Type B pancreatic cell (in vitro differentiated cells): ENCODE results near the gene GPR65. TPM values are rescaled to one million over a fixed set of nuclear protein-coding genes. Genes with fewer than 3 reads are reported as not detected.
"Not testable (repeated sequence)": the region's sequence is repeated elsewhere in the genome, so short reads cannot be mapped to it uniquely, and the experiment has no call there.

Experiments used
- DNase-seq: peaks from one replicate; pipeline ENCODE4 v3.0.0; 2021; ENCODE audit warnings: mixed read lengths; ENCODE audit not compliant: unreplicated experiment; ENCODE audit errors: extremely low spot score
- H3K27ac Mint-ChIP-seq: 2 replicates; pipeline ENCODE4 v1.8.0; 2021; ENCODE audit warnings: mild to moderate bottlenecking, mixed read lengths
- H3K27me3 Mint-ChIP-seq: 2 replicates; pipeline ENCODE4 v1.8.0; 2021; ENCODE audit warnings: mixed read lengths
- H3K36me3 Mint-ChIP-seq: 2 replicates; pipeline ENCODE4 v1.8.0; 2021; ENCODE audit warnings: mixed read lengths
- H3K4me1 Mint-ChIP-seq: one replicate; pipeline ENCODE4 v1.8.0; 2021; ENCODE audit warnings: mixed read lengths; ENCODE audit not compliant: unreplicated experiment
- H3K4me3 Mint-ChIP-seq: 2 replicates; pipeline ENCODE4 v1.8.0; 2021; ENCODE audit warnings: mild to moderate bottlenecking, mixed read lengths
- H3K9me3 Mint-ChIP-seq: 2 replicates; pipeline ENCODE4 v1.8.0; 2021; ENCODE audit warnings: mixed read lengths
- total RNA-seq: library from RNA; stranded (reverse); gene quantifications from 2 replicates; pipeline ENCODE4 v1.2.1, GENCODE V29; 2021; ENCODE audit warnings: low replicate concordance
- TF ChIP-seq, protein P1 (sequence below): fragments of 200-600 bp; sonication (generic); conservative IDR thresholded peaks from 2 replicates; pipeline ENCODE4 v1.5.0; 2021; ENCODE audit warnings: antibody characterized with exemption, mild to moderate bottlenecking

Gene GPR65
- total RNA-seq, 1 donor from 2014 or later: not detected

DNA sequence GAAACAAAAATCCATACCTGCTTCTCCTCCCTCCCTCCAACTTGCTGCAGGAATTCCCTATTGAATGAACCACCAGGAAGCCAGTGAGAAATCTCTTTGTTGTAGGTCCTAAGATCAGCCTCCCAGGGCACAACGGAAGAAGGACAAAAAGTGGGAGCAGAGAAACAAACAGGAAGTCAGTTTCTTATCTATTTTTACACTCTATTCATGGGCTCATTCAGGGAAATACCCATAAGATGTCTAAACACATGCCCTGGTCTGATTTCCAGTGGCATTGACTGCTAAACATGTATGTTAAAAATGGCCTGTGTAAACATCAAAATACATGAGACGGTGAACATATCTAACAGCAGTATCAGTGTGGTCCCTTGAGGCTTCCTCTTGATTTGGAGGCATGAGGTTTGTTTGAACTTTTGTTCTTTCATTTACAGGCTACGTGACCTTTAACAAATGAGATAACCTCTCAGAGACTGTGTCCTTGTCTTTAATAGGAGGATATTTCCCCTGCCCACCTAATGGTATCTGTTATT is 18.8 kb downstream of the GPR65 start:
- Mint-ChIP-seq H3K4me1 (peaks cover 14% of the 10 kb centered on the region), H3K4me3 (peak overlapping the region; percentile 12), H3K27me3 (peaks cover 7% of the 10 kb centered on the region), H3K36me3 (no peaks in the 10 kb centered on the region), H3K9me3 (no peaks in the 10 kb centered on the region), H3K27ac (no peak overlapping the region)
- TF ChIP-seq, protein P1, sequence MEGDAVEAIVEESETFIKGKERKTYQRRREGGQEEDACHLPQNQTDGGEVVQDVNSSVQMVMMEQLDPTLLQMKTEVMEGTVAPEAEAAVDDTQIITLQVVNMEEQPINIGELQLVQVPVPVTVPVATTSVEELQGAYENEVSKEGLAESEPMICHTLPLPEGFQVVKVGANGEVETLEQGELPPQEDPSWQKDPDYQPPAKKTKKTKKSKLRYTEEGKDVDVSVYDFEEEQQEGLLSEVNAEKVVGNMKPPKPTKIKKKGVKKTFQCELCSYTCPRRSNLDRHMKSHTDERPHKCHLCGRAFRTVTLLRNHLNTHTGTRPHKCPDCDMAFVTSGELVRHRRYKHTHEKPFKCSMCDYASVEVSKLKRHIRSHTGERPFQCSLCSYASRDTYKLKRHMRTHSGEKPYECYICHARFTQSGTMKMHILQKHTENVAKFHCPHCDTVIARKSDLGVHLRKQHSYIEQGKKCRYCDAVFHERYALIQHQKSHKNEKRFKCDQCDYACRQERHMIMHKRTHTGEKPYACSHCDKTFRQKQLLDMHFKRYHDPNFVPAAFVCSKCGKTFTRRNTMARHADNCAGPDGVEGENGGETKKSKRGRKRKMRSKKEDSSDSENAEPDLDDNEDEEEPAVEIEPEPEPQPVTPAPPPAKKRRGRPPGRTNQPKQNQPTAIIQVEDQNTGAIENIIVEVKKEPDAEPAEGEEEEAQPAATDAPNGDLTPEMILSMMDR: no peak
- no peak for DNase-seq

DNA sequence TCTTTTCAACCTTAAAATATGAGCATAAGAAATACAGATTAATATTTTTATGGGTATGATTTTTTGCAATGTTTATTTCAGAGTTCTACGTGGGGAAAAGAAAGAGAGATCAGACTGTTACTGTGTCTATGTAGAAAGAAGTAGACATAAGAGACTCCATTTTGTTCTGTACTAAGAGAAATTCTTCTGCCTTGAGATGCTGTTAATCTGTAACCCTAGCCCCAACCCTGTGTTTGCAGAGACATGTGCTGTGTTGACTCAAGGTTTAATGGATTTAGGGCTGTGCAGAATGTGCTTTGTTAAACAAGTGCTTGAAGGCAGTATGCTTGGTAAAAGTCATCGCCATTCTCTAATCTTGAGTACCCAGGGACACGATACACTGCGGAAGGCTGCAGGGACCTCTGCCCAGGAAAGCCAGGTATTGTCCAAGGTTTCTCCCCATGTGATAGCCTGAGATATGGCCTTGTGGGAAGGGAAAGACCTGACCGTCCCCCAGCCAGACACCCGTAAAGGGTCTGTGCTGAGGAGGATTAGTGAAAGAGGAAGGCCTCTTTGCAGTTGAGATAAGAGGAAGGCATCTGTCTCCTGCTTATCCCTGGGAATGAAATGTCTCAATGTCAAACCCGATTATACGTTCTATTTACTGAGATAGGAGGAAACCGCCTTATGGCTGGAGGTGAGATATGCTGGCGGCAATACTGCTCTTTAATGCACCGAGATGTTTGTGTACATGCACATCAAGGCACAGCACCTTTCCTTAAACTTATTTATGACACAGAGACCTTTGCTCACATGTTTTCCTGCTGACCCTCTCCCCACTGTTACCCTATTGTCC is 19.5 kb downstream of the GPR65 start:
- peak overlapping the region; percentile 7 for H3K4me3 Mint-ChIP-seq
- not testable (repeated sequence) for H3K9me3 Mint-ChIP-seq, DNase-seq

GRCh38 chr14:88025313-88025712 is 20.4 kb downstream of the GPR65 start:
- TF ChIP-seq, protein P1: no peak
- H3K36me3 Mint-ChIP-seq: no peaks in the 10 kb centered on the region
- H3K9me3 Mint-ChIP-seq: no peaks in the 10 kb centered on the region
- H3K4me1 Mint-ChIP-seq: peaks cover 14% of the 10 kb centered on the region
- H3K27me3 Mint-ChIP-seq: peaks cover 8% of the 10 kb centered on the region
- peak overlapping the region; percentile 43 for H3K27ac Mint-ChIP-seq
- no peak for DNase-seq
- H3K4me3 Mint-ChIP-seq: no peak overlapping the region

More for the DNA sequence above, 19.5 kb downstream of the GPR65 start:
- H3K27me3 Mint-ChIP-seq, H3K36me3 Mint-ChIP-seq: not testable (repeated sequence)
- Mint-ChIP-seq H3K4me1 (peaks cover 14% of the 10 kb centered on the region), H3K27ac (peak overlapping the region; percentile 43)

DNA sequence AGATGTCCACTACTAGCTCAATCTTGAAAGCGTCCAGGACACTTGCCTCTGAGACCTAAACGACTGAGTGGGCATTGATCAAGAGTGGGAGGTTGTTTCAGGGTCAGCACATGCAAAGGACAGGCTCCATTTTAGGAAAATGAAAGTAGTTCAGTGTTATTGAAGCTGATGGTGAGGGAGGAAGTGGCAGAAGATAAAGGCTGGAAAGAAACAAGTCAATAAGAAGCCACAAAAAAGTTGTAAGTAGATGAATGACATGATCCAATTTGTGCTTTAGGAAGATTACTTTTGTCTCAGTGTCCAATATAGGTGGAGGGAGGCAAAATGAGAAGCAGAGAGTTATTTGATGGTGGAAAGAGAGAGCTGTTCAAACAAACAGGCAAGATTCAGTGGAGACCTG is 22.0 kb downstream of the GPR65 start:
- H3K27me3 Mint-ChIP-seq: peaks cover 8% of the 10 kb centered on the region
- no peak for DNase-seq
- no peaks in the 10 kb centered on the region for H3K36me3 Mint-ChIP-seq
- H3K4me1 Mint-ChIP-seq: peaks cover 14% of the 10 kb centered on the region
- TF ChIP-seq, protein P1: no peak
- H3K9me3 Mint-ChIP-seq: no peaks in the 10 kb centered on the region
- no peak overlapping the region for H3K27ac Mint-ChIP-seq
- no peak overlapping the region for H3K4me3 Mint-ChIP-seq

DNA sequence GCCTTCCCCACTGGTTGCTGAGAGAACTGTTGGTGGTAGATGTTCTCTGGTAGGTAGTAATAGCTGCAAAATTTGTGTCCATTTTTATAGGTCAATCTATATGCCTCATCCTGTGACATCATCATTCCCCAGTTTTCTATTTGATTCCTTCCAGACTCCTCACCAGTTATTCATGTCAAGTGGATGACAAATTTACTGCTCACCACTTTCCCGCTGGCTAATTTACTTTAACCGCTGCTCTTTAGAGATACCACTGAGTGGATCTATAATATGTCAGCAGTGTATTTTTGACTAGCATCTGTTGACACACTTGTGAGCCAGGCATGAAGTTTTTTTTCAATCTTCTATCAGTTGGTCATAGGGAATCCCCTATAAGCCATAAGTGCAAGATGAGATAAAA is 24.6 kb downstream of the GPR65 start:
- Mint-ChIP-seq H3K4me3 (no peak overlapping the region), H3K4me1 (peaks cover 12% of the 10 kb centered on the region)
- DNase-seq: no peak

DNA sequence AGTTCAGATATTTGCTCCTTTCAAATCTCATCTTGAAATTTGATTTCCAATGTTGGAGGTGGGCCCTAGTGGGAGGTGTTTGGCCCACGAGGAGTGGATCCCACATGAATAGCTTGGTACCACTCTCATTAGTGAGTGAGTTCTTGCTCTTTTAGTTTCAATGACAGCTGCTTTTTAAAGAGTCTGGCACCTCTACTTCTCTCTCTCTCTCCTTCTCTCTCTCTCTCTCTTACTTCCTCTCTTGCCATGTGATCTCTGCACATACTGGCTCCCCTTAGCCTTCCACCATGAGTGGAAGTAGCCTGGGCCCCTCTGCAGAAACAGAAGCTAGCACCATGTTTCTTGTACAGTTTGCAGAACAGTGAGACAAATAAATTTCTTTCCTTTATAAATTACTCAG is 25.1 kb downstream of the GPR65 start:
- no peaks in the 10 kb centered on the region for H3K9me3 Mint-ChIP-seq
- no peak overlapping the region for H3K27ac Mint-ChIP-seq
- H3K4me3 Mint-ChIP-seq: no peak overlapping the region
- TF ChIP-seq, protein P1: no peak
- H3K36me3 Mint-ChIP-seq: no peaks in the 10 kb centered on the region
- peaks cover 7% of the 10 kb centered on the region for H3K4me1 Mint-ChIP-seq
- H3K27me3 Mint-ChIP-seq: peaks cover 4% of the 10 kb centered on the region
- DNase-seq: no peak

More for the DNA sequence above, 24.6 kb downstream of the GPR65 start:
- Mint-ChIP-seq H3K27ac (no peak overlapping the region), H3K27me3 (peaks cover 8% of the 10 kb centered on the region), H3K9me3 (no peaks in the 10 kb centered on the region), H3K36me3 (no peaks in the 10 kb centered on the region)
- TF ChIP-seq, protein P1: no peak
